Measurements from ENCODE around the gene CYFIP1.

DNA sequence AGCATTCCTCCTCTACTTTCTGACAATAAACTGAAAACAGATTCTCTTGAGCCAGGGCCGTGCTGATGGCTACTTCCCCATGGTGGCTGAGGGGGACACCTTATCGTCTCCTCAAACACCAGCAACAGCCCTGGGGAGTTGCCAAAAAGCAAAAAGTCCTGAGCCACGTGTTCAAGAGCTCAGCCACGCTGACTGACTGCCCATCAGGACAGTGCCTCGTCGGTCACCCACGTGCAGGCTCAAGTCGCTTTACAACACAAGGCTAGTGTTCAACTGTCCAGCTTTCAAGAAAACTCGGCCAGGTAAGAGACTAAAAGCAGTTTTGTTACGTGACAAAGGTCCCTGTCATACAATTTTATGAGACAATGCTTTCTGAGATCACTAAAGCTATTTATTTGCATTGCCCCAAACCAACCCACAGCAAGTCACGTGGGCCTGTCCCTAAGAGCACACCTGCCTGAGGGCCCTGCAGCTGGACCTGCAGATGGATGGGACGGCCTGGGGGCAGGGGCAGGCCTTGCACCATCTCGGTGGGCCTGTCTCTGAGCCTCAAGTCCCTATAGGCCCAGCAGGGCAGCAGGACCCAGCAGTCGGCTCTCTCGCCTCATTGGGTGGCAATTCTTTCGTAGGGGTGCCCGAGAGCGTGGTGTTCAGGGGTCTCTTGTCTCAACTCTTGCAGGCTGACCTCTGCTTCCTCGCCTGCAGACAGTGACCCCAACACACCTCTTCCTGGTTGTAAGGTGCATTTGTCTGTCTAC, 99.0 kb downstream of the CYFIP1 start:
- TF ChIP-seq WT1 (tag by site-specific recombination; IDR thresholded peaks at IDR 0.05) = no peak
- TF ChIP-seq ZNF274 (IDR thresholded peaks at IDR 0.05; ENCODE audit: low read length) = no peak
- TF ChIP-seq ZNF274 (tag by site-specific recombination; IDR thresholded peaks at IDR 0.05; ENCODE audit: borderline replicate concordance) = no peak
- TF ChIP-seq MEIS1 (CRISPR knock-in tag; IDR thresholded peaks at IDR 0.05; ENCODE audit: borderline replicate concordance) = no peak
- TF ChIP-seq ZNF138 (tag by site-specific recombination; IDR thresholded peaks at IDR 0.05; ENCODE audit: borderline replicate concordance) = no peak
- no peak for TF ChIP-seq IKZF3 (tag by site-specific recombination; IDR thresholded peaks at IDR 0.05)
- TF ChIP-seq, protein P1, sequence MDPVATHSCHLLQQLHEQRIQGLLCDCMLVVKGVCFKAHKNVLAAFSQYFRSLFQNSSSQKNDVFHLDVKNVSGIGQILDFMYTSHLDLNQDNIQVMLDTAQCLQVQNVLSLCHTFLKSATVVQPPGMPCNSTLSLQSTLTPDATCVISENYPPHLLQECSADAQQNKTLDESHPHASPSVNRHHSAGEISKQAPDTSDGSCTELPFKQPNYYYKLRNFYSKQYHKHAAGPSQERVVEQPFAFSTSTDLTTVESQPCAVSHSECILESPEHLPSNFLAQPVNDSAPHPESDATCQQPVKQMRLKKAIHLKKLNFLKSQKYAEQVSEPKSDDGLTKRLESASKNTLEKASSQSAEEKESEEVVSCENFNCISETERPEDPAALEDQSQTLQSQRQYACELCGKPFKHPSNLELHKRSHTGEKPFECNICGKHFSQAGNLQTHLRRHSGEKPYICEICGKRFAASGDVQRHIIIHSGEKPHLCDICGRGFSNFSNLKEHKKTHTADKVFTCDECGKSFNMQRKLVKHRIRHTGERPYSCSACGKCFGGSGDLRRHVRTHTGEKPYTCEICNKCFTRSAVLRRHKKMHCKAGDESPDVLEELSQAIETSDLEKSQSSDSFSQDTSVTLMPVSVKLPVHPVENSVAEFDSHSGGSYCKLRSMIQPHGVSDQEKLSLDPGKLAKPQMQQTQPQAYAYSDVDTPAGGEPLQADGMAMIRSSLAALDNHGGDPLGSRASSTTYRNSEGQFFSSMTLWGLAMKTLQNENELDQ (tag by site-specific recombination; IDR thresholded peaks at IDR 0.05; ENCODE audit: low read depth) = no peak

All from HEK293 (cell line).